ENCODE measurements around the gene NRAS. TPM values are rescaled to one million over a fixed set of nuclear protein-coding genes. Genes with fewer than 3 reads are reported as not detected.
A peak's percentile ranks its signal among the peaks of the same experiment; 100 is the strongest.

Gene NRAS
- polyA plus RNA-seq, 6 donors from 2014 or later = 36.5 to 53.8 (median 46.8) TPM

- peaks cover 0 to 4% of the 10 kb centered on the region in 2 donors for H3K36me3 Mint-ChIP-seq
- ATAC-seq (ENCODE audit: low read depth in 2 of 2) (no peak), DNase-seq (no peak)
- H3K27me3 Mint-ChIP-seq = peaks cover 16 to 32% (median 20%) of the 10 kb centered on the region in 3 donors
- no peaks in the 10 kb centered on the region for H3K9me3 Mint-ChIP-seq
- no peak overlapping the region for H3K4me3 Mint-ChIP-seq
- peak overlapping the region in 1 of 6 donors; percentile 65 for H3K27ac Mint-ChIP-seq
- H3K4me1 Mint-ChIP-seq = peaks cover 0 to 10% (median 9%) of the 10 kb centered on the region in 3 donors
Observed at GRCh38 chr1:114666954-114667353, 49.6 kb downstream of the NRAS start.

GRCh38 chr1:114660238-114660637 is 56.3 kb downstream of the NRAS start:
- Mint-ChIP-seq H3K4me3 (no peak overlapping the region), H3K27me3 (peaks cover 15 to 27% (median 18%) of the 10 kb centered on the region in 3 donors), H3K4me1 (no peaks in the 10 kb centered on the region), H3K36me3 (no peaks in the 10 kb centered on the region), H3K9me3 (no peaks in the 10 kb centered on the region), H3K27ac (no peak overlapping the region)
- no peak for DNase-seq
- no peak for ATAC-seq (ENCODE audit: low read depth in 2 of 2)

Other genes with a start within 250 kb of the NRAS start
- 10 to 100 TPM; 35.8 to 52.9 (median 46.6) TPM for gene TRIM33, start 205.6 kb downstream of the NRAS start, polyA plus RNA-seq (ENCODE audit: low read depth in 6 of 6)
- gene BCAS2, start 135.2 kb downstream of the NRAS start, polyA plus RNA-seq (ENCODE audit: low read depth in 6 of 6) = 100 to 1,000 TPM in 4 of 6 donors, 10 to 100 TPM in 2; 97.3 to 160 (median 115) TPM
- 1 to 10 TPM in 2 of 6 donors, under 1 TPM in 3, not detected in 1; 0.13 to 1.8 (median 0.57) TPM for gene DENND2C, start 46.7 kb downstream of the NRAS start, polyA plus RNA-seq (ENCODE audit: low read depth in 6 of 6)
- not detected for gene AMPD1, start 21.2 kb downstream of the NRAS start, polyA plus RNA-seq (ENCODE audit: low read depth in 6 of 6)
- 100 to 1,000 TPM; 313 to 339 (median 320) TPM for gene CSDE1, start 41.2 kb upstream of the NRAS start, polyA plus RNA-seq (ENCODE audit: low read depth in 6 of 6)
- gene SIKE1, start 63.9 kb upstream of the NRAS start, polyA plus RNA-seq (ENCODE audit: low read depth in 6 of 6) = 10 to 100 TPM; 29.1 to 44.2 (median 36.3) TPM
- not detected for gene SYCP1, start 138.1 kb upstream of the NRAS start, polyA plus RNA-seq (ENCODE audit: low read depth in 6 of 6)

Measured in naive B cell (primary cell).